ENCODE results near the gene P2RY12.

The P2RY12 gene

DNA sequence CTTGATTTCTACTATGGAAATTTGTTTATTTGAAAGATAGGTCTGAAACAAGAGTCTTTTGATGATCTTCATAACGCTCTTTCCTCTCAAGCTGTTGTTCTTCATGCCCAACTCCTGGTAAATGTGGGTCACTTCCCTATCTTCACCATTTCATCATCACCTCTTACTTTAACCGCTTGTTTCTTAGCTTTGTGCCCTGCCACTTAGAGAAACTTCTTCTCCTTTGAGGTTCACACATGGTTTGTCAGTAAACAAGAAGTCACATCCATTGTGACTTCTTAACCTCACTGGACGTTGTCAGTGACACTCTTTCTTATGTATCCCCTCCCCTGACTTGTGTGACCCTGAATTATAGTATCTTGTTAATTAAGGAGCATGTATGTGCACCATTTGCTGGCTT, 38.3 kb downstream of the P2RY12 start:
- no peak for DNase-seq (ENCODE audit: low read depth in 2 of 2)

DNA sequence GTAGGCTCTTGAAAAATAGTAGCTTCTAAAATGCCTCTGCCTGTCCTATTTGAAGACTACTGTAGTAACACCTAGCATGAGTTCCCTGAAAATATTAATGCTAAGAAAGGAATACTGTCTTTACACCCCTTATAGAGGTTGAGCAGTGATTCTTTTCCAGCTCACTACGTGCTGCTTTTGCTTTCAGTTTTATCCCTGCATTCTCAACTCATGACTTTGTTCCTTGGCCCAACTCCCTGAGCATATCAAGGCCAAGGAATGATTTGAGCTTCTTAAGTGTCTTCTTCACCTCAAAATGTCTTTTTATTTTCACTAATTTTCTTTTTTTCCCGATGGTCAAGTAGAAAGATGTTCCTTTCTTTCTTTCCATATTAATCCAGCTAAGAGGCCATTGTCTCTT, 38.7 kb downstream of the P2RY12 start:
- peak; percentile 26 to 29 for DNase-seq (ENCODE audit: low read depth in 2 of 2)

DNA sequence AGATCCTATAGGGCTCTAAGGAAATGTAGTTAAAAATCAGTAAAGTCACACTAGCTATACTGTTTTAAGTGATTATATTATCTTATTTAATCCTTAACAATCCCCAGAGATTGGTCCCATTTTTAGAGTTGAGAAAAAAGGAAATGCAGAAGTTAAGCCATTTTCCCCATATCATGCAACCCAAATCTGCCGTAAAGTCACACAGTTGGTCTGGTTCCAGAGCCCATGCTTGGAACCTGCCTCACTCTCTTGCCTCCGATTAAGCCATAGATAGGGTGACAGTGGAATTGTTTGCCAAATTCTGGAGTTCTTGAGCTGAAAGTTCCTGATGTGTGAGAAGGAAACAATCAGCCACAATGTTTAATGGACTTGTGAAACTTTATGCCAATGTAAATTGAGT, 52.9 kb downstream of the P2RY12 start:
- DNase-seq (ENCODE audit: low read depth in 2 of 2), result no peak

DNA sequence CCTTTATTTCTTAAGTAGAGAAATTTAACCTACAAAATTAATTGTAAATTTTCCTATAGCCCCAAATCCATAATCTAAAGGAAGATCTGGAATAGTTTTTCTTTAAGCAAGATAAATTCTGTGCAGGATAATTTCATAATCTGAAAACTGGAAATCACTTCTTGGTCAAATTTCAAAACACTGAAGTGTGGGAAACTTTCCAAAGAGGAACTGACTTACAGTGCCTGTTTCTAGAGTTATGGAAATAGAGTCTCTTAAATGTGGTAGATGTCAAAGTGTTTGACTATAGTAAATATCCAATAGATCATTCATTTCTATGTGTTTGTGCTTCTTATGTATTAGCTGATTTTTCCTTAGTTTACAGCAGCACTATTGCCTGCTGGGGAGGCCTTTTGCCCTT, 53.7 kb downstream of the P2RY12 start:
- no peak for DNase-seq (ENCODE audit: low read depth in 2 of 2)

DNA sequence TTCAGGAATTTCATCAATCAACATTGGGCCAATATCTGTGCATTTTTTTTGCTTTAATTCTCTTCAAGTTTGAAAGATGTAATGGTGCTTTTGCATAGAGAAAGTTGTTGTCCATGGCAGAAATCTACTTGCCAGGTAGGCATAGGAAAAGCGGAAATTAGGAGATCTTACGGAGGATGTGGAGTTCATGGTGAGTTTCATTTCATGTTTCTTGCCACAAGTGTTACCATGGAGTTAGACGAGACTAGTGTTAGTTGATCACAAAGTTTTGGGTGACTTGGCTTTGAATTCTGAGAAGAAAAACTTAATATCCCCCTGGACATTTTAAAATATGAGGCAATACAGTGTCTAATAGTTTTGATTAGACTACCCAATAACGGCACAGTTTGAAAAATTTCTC, 54.2 kb downstream of the P2RY12 start:
- no peak for DNase-seq (ENCODE audit: low read depth in 2 of 2)

DNA sequence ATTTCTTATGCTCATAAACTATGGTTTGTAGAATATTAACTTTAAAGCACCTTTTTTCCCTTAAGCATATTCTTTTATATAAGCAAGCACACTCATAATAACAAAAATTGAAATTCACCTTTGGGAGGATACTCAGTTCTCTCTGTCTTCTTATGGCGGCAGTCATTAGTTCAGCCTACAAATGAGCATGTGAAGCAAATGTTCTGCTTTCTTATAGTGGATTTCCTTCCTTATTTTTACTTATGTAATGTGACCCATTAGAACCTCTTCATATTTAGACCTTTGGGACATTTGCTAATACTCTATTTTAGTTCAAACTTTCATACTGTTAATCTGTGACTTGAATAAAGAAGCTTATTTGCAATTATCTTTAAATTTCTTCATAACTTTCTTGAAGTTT, 55.2 kb downstream of the P2RY12 start, which contains the start of gene P2RY13:
Gene P2RY13, minus strand, starts transcription at position 187 of the 400 bp plus-strand sequence. Its CDS starts 21 bp downstream, at position 166.
- no peak for DNase-seq (ENCODE audit: low read depth in 2 of 2)

DNA sequence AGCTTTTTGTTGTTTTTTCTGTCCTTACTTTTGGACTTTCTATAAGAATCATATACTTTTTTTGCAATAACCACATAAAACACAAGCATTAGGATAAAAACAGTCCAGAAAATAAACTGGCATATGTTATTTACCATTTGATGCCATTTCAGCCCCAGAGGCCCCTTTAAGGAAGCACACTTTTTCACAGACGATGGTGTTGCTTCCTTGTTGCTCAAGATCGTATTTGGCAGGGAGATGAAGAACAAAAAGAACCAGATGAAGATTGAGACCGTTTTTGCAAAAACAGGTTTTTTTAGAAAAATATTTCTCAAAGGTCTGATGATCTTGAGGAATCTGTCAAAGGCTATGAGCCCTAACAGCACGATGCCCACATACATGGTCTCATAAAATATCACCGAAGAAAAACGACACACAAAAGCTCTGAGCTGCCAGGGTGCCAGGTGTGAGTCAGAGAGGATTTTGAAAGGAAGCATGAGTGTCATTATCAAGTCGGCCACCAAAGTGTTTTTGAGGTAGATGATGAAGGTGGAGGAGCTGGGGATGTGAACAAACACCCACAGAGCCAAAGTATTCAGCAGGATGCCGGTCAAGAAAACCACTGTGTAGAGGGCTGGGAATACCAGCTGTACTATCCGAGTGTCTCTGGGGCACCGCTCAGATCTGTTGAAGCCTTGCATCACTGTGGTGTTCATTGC, 56.1 kb downstream of the P2RY12 start:
- DNase-seq (ENCODE audit: low read depth in 2 of 2), result no peak

DNA sequence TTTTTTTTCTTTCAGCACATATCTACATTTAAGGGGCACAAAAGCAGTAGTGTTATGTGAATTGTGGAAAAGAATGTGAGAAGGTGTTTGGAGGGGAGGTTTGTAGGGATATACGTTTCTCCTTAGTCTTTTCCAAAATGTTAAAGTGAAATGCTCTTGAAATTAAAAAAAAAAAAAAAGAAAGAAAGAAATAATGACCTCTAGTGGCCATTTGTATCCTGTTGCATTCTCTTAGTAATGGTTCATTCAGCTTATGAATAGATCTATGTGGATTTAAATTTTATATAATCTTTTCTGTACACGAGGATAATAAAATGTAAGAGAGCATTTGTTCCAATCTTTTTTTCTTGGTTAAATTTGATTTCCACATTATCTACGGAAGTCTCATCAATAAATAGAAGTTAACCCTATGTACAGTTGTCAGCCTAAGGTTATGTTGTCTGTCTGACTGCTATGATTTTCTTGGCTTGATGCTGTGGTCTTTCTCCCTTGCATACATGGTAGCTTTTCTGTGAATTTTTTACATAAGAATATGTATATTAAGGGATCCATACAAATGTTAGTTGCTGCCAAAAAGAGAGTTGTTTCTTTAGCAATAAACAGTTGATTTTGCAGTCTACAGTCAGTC, 56.9 kb downstream of the P2RY12 start:
- no peak for DNase-seq (ENCODE audit: low read depth in 2 of 2)

DNA sequence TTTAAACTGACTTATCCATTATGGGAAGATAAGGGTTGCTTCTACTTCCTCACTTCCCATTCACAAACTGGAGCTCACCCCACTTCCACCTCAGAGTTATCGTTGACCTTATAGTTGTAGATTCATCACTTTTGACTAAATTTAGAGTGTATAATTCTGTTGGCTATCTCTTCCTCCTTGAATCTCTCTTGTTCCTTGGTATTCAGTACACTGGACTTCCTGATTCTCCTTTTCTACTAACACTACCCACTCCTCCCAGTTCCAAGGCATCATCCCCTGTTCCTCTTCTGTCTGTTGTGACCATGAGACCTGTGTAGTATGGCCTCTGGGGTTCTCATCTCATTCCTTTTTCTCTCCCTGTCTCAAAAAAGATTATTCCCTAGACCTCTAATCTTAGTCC, 62.0 kb downstream of the P2RY12 start:
- DNase-seq (ENCODE audit: low read depth in 2 of 2), result no peak

DNA sequence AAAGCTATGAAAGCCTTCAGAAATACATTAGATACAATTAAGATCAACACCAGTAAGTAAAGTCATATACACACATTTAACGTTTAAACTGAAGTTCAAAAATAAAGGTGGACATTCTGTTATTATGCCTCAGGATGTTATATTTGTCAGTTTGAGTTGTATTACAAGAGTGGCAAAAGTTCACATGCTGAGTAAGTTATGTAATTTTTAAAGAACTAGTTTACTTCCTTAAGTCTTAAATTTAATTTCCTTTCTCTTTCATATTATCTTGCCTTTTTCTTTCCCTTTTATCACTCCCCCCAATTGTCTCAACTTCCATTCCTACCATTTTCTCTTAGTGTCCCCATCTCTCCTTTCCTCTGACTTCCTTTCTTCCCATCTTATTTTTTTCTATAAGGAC, 63.0 kb downstream of the P2RY12 start:
- no peak for DNase-seq (ENCODE audit: low read depth in 2 of 2)

DNA sequence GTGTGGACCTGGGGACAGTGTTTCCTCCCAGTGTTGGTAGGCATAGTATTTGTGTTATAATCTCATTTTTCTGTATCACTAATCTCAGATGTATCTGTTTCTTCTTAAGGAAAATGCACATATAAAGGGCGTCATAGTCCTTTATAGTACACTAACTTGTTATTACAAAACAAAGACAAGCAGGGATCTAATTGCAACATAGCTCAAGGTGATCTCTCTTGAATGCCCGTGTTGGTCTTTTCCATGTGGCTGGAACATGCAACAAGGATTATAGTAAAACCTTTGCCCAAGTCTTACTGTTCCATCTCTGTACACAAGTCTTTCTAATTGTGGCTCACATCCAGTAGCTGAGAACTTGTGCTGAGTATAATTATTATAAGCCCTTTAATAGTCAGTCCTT, 64.4 kb downstream of the P2RY12 start:
- DNase-seq (ENCODE audit: low read depth in 2 of 2), result no peak

DNA sequence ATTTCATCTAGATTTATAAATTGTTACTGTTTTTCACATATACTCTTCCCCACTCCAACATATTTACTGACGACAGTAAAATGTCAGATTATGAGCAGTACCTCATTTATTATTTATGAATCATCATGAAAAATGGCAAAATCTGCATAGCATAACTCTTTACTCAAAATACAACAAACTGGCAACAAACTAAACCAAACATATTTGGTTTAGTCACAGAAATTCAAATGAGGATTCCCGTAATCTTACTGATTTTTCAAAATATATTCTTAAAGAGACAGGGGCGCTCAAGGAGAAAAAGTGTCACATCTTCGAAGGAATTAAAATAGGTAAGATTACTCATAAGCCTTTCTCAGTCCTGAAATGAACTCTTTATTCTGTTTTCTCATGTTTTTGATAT, 64.9 kb downstream of the P2RY12 start:
- no peak for DNase-seq (ENCODE audit: low read depth in 2 of 2)

DNA sequence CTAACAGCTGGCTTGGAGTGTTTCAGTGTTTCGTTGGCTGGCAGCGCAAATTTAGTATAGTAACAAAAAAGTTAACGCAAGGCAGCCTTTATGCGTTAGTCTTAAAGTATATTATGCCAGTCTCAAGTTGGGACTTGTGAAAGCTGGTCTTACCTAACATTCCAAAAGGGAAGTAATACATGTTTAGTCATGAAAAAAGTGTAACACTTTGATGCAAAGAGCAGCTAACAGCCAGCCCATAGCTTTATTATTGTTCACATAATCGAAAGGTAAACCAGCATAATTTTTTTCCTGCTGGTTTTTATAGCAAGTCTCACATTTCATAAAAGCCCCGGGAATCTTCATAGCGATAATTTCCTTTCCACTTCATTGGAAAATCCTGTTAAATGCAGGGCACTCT, 65.6 kb downstream of the P2RY12 start:
- DNase-seq (ENCODE audit: low read depth in 2 of 2), result no peak

DNA sequence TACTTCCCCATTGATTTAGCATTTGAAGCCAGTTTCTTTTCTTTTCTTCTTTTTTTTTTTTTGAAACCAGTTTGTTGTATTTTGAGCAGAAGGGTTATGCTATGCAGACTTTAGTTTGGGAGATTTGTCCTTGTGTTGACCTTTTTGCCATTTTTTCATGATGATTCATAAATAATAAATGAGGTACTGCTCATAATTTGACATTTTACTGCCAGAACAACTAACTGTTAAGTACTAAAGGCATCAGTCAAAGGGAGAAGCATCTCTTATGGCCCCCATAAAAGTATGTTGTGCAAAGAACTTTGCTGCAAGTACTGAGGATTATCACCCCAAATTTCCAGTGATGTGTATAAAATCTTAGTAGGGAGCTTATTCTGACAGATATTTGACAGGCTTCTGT, 66.2 kb downstream of the P2RY12 start:
- peak in 1 of 2 experiments; percentile 51 for DNase-seq (ENCODE audit: low read depth in 2 of 2)

DNA sequence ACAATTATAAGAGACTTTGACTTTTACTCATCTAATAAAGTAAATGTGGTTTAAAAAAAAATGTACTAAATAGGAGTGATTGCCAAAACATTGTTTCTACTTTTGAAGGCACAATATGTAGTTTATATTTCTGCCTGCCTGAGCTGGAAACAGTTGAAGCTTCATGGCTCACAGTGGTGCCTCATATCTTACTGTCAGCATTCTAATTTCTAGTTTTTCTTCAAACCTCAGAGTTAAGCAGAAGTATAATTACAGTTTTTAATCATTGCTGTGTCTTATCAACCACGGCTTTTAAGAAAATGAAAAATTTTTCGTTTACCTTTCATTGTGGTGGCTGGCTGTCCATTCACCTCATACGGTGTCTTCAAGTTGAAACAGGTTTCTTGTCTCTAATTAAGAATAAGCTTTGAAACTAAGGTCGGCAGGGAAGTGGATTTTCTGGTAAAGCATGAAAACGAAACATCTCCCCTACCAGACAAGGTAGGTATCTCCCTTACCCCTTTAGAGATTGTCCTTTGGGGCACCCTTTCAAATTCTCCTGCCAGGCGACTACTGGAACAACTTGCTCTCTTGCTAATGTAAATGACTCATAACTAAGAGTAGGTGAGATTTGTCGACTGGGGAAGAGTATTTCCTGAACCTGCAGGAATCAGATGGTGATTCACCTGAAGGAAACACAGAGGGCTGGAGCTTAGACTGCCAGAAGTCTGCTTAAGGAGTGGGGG, 68.1 kb downstream of the P2RY12 start, which contains the start of gene GPR87:
Gene GPR87, minus strand, starts transcription at position 554 of the 725 bp plus-strand sequence. CDS start 16,720 bp downstream, outside the sequence.
- no peak for DNase-seq (ENCODE audit: low read depth in 2 of 2)

DNA sequence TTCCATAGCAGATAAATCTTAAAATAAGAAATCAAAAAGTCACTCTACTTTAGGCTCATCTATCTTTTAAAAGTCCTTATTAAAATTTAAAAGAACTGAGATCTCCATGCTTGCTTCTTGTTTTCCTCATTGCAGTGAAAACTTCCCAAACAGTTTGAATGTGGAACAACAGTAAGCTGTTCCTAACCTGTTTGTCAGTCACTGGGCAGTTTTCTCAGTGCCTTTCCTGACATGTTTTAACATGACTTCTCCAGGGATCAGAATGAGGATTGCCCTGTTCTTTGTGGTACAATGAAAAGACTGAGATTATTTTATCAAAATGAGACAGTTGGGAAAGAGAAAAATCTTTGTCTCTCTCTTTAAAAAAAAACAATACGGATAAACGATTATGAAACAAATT, 68.7 kb downstream of the P2RY12 start:
- no peak for DNase-seq (ENCODE audit: low read depth in 2 of 2)

DNA sequence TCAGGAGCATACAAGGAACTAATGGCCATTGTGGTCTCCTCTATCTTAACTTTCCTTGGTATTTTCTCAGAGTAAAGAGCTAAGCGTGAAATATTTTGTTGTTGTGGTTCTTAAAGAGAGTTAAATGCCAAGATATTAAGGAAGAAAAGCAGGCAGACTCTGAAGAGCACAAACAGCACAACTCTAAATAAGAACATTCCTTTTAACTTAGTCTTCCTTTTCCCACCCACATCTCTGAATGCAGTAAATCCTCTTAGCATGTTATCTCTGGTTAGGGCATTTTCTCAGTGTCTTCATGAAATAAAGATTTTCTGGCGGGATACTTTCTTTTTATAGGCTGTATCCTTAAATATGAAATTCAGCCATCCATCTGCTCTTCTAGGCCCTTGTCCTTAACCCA, 69.4 kb downstream of the P2RY12 start:
- DNase-seq (ENCODE audit: low read depth in 2 of 2), result no peak

DNA sequence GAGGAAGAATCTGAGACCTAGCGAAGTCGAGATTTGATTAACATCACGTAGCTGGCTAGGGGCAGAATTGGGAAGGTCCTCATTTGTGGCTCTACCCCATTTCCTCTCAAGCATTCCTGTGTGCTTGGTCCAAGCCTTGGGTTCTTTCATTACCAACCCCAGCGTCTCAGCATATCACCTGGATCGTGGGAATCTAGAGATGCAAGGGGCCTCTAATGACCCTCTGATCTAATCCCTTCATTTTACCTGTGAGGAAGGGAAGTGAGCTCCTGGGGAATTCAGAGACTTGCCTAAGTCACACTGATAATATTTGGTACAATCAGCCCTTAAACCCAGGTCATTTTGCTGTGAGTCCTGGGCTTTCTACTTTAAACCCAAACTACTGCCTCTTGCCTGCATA, 70.0 kb downstream of the P2RY12 start:
- no peak for DNase-seq (ENCODE audit: low read depth in 2 of 2)

DNA sequence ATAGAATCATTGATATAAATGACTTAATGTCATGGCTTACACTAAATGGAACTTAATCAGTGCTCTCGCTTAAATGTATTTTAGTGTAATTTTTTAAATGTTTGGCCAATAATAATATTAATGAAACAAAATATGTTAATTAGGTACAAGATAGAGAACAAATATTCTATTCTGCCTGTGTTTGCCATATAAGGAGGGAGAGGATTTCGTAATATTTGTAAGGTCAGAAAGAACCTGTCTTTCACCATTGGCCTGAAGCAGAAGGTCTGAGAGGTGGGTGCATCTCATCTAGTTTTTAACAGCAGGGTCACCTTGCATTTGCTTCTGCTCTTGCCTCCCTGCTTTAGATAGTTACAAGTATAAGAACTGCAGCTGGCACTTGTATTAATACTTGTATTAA, 70.4 kb downstream of the P2RY12 start:
- DNase-seq (ENCODE audit: low read depth in 2 of 2), result no peak

DNA sequence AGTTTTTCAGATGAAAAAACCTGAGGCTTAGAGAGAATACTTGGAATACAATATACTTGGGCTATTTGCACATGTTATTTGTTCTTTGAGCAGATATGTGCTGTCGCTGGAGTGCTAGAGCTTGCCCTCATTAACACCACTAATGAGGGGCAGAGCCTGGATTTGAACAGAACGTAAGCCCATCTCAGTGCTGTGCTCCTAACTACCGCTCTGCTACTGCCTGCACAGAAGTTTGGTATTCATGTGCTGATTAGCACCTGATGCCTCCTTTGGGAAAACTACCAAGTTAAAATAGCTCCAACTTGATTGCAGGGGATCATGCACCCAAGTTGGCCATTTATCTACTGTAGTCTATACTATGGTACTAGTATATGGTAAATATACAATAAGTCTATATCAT, 71.6 kb downstream of the P2RY12 start:
- DNase-seq (ENCODE audit: low read depth in 2 of 2), result no peak

DNA sequence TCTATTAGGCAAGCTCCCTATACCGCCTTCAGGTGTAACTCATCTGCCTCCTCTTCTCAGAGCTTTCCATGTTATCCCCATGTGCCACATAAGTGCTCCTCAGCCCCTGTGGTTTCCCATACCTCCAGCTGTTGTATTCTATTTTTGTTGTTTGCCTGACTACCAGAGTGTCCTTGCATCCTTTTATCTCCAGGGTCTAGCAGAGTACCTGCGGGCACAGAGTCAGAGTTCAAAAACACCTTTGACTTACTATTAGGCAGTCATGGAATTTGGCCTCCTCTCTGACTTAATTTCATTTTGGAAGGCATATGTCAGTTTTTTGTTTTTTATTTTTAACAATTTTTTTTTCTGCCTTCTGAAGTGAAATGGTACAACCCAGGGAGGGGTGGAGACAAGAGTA, 75.0 kb downstream of the P2RY12 start:
- DNase-seq (ENCODE audit: low read depth in 2 of 2), result no peak

DNA sequence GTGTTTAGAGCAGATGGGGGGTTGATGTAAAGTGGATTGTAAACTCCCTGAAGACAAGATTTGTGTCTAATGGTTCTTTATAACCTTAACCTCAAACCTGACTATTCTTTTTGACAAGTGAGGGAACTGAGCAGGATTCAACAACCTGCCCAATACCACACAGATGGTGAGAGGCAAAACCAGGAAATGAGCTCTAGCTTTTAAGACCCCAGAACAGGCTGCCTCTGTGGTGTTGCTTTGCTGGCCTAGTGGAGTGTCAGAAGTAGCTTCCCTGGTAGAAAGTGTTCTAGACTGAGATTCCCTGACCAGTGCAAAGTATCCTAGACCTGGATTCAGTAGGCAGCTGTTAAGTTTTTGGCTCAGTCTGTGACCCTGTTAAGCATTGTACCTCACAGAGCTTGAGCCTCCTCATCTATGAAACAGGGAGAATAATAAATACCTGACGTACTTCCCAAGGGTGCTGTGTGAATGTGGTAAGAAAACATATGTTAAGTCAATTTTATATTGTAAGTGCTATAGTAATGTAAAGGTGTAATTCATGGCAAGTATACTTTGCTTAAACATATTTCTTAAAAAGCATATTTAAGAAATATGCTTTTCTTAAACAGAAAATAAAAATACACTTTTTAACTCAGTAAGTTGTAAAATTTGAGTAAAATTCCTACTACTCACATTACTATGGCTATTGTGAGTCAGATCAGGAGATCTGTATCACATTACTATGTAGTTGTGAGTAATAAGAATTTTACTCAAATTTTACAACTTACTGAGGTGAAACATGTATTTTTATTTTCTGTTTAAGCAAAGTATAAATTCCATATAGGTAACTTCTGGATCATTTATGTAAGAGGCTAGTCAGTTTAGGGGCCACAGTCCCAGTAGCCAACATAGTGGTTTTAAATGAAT, 76.7 kb downstream of the P2RY12 start:
- no peak for DNase-seq (ENCODE audit: low read depth in 2 of 2)

Measured in fibroblast of skin of left quadriceps (primary cell).